GM18511 (cell line): ENCODE measurements around the gene STXBP1.

Source experiments
- ATAC-seq: cut with Tn5 transposase; IDR thresholded peaks from one replicate; pipeline ENCODE4 v1.9.1; 2021; ENCODE audit warnings: mild to moderate bottlenecking, moderate library complexity; ENCODE audit not compliant: unreplicated experiment

STXBP1 gene

DNA sequence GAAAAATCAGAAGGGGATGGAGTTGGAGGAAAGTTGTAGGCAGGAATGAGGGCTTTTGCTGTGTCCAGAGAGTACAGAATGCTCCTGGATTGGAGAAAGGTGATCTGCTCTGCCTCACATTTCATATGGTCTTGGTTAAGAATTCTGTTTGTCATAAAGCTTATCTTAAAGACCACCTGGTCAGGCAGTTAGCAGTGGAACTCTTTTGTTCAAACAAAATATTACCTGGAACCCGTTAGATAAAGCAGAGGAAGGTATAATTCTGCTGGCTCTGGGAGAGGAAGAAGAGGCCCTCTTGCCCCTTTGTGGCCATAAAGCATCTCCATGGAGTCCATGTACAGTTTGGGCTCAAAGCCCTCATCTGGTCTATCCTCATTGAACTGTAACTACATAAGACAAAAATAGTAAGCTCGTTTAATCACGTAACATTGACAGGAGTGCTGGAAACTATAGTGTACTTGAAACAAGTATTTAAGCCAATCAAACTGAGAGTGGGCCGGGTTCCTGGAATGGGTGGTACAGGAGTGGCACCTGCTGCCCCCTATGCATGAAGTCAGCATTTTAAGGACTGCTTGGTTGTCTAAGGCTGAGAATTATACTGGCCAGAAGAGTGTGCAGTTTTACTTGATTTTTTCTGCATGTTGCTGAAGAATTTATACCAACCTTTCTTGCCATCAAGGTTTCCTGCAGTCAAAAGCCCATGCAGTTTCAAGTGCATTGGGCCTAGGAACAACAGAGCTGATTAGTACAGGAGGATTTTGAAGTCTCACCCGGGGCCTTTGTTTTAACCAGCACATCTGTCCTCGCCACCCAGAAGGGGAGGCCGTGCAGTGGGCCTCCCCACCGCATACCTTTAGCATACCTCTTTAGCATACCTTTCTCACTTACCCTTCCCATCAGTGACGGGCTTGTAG, 39.9 kb downstream of the STXBP1 start:
- no peak for ATAC-seq

DNA sequence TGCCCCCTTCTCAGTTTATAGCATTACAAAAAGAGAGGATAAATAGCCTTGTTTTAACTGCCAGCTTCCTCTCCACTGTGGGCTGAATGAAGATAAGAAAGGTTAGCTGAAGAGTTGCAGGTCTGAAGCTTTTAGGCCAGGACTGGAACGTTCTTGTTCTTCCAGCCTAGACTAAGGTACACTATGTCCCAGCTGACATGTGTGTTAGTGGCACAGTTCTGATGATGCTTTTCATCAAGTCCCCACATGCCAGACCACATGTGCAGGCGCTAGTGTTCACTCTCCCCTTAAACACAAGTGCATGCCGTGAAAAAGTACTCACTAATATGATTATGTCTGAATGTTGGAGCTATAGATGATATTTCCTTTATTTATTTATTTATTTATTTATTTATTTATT, 40.7 kb downstream of the STXBP1 start:
- ATAC-seq = no peak

DNA sequence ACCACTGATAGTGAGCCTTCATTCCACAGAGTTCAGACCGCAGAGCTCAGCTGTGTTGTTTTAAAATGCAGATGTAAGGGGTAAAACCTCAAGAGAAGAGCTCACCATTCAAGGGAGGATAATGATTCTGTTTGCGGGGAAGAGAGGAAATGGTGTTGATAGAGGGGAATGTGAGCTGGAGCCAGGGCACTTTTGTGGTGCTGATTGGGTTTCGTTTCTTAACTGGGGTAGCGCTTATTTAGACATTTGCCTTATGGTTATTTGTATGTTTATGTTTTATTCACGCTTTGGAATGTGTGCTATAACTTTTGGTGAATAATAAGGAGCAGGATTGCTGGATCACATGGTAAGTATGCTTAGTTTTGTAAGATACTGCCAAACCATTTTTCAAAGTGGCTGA, 42.5 kb downstream of the STXBP1 start:
- no peak for ATAC-seq

DNA sequence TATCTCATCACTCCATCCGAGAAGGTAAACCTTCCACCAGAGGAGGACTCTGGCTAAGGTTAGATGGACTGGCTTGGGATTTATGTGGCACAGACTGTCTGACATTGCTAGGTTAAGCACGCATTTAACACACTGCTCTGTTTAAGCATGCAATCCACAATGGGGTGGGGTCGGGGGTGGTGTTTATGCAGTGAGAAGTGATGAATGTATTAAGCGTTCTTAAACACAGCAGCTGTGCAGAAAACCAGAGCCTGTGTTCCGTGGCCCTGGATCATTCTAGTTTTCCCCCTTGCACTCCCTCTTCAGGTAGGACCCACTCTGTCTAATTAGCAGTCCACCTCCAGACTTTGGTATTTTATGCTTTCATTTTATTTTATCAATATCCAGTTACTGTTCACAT, 46.4 kb downstream of the STXBP1 start:
- ATAC-seq = no peak

DNA sequence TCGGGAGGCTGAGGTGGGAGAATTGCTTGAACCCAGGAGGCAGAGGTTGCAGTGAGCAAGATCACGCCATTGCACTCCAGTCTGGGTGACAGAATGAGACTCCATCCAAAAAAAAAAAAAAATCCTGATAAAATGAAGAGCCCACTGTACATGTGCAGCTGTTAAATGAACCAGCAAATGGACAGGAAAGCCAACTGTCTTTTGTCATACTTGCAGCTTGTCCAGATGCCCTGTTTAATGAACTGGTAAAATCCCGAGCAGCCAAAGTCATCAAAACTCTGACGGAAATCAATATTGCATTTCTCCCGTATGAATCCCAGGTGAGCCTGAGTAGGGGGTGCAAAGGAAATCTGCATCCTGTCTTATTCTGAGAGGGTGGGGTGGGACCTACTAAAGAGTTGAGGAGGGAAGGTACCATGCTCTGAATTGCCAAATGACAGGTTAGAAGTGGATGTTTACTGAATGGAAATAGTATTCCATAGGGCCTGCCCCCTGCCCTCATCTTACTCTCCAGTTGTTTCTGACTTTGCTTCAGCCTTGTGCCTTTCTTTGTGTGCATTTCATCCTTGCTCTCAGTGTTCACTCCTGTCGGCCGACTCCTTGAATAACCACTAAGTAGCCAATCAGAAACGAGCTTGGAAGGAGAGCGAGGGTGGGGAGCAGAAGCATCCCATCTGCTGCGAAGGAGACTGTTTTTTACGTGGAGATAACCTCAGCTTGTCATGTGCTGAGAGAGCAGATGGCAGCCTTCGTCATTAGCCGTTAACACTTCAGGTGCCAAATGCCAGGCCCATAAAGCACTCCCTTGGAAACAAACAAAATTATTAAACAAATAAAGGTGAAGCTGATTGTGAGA, 49.0 kb downstream of the STXBP1 start:
- no peak for ATAC-seq

DNA sequence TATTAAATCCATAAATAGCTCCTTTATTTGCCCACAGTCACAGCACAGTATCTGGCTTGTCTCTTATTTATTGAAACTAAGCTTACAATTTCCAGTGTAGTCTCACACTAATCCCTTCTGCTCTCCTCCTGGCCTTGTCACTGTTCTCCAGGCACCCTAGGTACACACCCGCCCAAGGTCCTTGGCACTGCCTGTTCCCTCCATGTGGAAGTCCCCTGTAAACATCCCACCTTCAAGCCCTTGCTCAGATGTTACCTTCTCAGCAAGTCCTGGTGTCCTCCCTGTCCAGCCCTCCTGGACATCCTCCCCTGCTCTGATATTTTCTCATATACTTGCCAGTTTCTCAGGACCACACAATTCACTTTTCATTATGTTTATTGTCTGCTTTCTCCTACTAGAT, 50.5 kb downstream of the STXBP1 start:
- ATAC-seq = no peak

DNA sequence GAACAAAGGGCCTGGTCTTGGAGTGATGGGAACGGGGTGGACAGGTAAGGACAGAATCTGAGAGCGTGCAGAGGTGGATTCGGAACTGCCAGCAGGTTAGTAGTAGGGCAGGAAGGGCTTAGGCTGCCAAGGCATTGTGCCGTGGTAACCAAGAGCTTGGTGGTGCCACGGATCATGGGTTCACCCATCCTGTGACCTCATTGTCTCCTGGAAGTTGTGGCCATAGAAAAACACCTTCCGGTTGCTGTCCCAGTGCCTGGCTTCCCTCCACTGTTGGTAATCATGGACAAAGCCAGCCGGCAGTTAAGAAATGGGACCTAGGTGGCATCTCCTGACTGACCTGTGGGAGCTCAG, 52.2 kb downstream of the STXBP1 start:
- ATAC-seq = no peak

DNA sequence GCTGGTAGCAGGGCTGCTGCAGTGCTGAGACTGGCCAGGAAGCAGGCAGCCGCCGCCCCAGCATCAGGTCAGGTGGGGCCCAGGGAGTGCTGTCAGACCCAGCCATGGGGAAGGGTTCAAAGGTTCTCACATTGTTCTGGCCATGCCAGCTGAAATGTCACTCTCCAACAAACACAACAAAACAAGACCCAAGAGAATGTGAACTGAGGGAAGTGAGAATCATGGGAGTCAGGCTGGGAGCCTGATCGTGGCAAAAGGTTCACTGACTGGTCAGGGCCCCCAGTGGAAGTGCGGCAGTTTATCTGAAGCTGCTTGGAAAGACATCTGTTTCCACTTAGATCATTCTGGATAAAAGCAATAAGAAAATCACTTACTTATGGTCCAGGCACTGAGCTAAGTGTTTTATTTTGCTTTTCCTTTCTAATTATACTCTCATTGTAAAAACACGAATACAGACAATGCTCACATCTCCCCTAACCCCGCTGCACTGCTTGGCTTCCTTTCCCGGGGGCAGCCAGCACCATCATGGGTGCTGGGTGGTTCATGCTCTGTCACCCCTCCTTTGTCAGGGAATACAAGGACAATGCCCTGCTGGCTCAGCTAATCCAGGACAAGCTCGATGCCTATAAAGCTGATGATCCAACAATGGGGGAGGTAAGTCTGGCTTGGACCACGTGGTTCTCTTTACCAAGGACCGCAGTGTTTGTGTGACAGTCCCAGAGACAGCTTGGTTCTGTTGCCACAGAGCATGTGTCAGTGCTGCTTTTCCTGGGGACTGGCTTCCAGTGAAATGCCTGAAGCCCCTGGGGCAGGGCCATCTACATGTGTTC, 52.8 kb downstream of the STXBP1 start:
- no peak for ATAC-seq

DNA sequence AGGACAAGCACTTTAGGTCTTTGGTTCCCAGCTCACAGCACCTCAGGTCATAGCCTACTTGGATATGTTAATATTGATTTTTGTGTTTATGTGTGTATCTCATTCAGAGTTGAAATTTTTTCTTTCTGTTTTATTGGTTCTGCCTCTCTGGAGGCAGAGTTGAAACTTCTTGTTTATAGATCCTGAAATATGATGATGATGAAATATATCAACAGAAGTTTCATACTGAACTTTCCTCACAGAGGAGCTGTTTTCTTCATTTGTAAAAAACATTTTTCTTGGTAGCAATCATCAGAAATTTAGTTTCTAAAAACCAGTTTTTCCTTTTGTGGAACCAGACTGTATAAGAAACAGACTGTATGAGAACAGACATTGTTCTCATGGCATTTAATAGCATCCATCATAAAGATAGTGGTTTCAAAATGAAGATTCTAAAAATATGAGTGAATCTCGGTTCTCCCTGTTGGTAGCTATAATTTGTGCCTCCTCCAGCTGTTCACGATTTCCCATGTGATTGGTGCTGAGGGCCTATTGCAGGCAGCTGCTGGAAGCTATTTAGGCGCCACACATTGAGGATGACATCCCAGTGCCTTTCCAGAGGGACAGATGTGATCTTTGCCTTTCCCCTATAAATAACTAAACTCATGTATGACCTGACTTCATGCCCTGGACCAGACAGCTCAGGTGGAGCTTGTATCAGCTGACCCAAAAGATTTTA, 55.2 kb downstream of the STXBP1 start:
- ATAC-seq = no peak

DNA sequence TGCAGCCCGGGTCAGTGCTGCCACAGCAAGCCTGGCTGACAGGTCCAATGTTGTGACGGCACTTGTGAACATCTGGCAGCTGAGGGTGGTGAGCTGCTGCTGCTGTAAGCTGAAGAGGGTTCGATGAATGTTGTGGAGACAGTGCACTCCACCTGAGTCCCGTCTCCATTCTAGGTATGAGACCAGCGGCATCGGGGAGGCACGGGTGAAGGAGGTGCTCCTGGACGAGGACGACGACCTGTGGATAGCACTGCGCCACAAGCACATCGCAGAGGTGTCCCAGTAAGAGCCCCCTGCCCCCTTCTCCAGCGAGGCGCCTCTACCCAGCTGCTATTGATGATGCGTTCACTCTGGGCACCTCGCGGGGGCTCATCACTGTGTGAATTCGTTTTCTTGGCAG, 55.8 kb downstream of the STXBP1 start:
- no peak for ATAC-seq

DNA sequence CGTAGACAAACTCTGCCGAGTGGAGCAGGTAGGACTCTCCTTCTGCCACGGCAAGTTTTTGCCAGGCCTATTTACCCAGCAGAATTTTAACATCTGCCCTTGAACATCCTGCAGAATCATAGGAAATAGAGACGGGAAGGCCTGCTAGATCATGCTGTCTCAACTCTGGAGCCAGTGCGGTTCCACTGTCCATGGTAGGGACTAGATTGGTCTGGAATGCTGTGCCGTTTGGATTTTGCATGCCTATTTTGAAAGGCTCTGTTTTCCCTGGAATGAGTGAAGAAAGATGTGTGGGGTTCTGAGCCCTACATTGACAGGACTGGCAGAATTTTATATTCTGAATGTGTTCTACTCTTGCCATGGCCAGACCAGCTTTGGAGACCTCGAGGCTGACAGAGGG, 61.2 kb downstream of the STXBP1 start:
- ATAC-seq = no peak

DNA sequence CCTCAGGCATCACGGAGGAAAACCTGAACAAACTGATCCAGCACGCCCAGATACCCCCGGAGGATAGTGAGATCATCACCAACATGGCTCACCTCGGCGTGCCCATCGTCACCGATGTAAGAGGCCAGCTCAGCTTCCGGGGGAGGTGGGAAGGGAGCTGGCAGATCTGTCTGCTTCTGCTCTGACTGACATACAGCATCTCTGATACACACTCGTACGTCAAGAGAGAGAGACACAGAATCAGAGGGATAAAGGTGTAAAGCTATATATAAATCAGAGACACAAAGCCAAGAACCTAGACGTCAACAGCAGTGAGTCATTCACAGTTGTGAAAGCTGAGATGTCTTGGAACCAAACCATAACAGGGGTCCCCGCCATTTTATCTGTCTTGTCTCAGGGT, 64.6 kb downstream of the STXBP1 start:
- ATAC-seq = no peak

DNA sequence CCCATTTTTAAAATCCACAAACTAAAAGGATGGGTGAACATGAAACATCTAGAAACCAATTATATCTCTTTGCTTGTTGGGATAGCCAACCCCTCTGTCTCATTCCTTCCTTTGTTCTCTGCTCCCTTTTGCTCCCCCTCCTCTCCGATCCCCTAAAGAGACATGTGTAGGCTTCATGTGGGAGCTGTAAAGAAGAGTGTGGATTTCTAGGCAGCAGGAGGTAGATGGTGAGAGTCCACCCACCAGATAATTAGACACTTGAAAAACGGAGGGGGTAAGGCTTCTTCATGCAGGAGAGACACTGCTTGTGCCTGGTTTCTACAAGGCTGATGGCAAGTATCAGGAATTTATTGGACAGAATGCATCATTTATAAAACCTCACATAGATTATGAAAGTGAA, 67.4 kb downstream of the STXBP1 start:
- no peak for ATAC-seq

DNA sequence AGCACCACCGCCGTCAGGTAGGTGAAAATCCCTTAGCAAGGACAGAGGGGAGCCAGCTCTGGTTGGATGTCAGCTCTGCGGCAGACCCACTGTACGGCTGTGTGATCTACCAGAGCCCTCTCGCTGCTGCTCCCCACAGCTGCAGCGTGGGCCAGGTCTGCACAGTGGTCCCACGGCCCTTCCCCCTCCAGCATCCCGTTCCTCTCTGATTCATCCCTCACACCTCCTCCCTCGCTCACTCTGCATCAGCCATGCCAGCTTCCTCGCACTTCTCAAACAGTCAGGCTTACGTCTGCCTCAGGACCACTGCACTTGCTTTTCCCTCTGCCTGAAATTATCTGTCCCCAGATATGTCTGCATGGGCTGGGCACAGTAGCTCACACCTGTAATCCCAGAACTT, 68.1 kb downstream of the STXBP1 start:
- ATAC-seq = no peak

DNA sequence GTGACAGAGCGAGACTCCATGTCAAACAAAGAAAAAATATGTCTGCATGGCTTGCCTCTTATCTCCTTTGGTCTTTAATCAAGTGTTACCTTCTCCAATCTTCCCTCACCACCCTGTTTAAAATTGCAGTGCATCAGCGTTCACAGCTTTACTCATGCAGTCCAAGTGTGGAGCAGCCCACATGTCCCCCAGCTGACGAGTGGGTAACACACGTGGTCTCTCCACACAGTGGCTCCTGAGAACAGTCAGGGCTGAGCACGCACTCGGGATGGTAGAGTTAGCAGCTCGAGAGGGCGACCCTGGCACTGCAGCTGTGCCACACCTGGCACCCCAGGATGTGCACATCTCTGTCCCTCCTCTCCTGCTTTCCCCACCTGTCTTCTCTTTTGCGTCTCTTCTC, 68.8 kb downstream of the STXBP1 start:
- ATAC-seq = no peak

DNA sequence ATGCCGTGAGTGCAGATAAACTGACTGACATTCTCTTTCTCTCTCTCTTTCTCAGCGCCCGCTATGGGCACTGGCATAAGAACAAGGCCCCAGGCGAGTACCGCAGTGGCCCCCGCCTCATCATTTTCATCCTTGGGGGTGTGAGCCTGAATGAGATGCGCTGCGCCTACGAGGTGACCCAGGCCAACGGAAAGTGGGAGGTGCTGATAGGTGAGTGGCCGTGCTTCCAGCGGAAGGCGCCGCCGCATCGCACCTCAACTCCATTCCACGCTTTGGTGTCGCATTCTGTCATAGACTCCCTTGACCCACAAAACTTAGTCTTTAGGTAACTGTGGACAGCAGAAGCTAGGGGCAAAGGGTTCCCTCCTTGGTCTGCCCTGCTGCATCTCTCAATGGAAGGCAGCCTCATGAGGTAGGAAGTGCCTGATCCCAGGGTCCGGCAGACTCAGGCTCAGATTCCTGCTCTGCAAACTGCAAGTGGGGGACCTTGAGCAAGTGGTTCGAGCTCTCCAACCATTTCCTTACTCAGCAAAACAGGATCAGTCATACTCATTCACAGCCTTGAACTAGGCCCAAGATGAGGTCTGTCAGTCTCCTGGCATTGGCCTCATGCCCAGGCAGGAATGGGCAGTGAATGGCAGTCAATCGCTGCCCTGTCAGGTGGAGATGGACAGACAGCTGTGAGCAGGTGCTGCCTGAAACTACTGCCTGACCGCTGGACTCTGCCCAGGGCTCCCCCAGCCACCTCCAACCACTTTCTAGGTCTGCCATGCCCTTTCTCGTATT, 70.5 kb downstream of the STXBP1 start:
- ATAC-seq = no peak

DNA sequence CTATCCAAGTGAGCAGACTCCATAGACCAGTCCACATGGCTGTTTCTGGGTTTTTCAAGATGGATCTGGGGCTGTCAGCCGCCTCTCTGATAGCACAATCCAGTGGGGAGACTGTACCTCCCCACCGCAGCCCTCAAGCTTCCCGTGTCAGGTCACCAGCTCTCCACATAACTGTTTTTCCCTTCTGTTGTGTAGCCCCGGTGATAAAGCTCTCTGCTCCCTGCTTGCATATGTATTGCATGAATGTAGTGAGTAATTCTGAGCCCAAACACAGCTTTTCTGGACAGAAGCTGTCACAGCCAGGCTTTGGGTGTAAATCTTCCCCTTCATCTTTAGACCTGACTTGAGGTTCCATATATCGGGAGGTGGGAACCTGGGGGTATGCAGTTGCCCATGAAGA, 71.6 kb downstream of the STXBP1 start:
- no peak for ATAC-seq

DNA sequence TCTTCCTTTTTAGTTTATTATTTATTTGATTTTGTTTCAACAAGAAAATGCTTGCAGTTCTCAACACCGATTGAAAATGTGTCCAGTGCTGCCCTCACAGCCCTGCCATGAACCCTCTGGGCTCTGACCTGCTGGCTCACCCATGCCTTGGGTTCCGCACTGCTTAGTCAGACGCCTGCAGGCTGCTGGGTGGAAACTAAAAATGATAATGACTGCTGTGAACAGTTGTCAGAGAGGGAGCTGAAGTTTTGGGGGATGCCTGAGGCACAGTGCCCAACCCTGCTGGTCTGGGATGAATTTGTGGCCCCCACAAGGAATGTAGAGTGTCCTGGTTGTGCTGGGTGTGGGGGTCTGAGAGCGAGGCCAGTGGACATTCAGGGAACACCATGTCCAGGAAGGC, 72.5 kb downstream of the STXBP1 start:
- no peak for ATAC-seq

DNA sequence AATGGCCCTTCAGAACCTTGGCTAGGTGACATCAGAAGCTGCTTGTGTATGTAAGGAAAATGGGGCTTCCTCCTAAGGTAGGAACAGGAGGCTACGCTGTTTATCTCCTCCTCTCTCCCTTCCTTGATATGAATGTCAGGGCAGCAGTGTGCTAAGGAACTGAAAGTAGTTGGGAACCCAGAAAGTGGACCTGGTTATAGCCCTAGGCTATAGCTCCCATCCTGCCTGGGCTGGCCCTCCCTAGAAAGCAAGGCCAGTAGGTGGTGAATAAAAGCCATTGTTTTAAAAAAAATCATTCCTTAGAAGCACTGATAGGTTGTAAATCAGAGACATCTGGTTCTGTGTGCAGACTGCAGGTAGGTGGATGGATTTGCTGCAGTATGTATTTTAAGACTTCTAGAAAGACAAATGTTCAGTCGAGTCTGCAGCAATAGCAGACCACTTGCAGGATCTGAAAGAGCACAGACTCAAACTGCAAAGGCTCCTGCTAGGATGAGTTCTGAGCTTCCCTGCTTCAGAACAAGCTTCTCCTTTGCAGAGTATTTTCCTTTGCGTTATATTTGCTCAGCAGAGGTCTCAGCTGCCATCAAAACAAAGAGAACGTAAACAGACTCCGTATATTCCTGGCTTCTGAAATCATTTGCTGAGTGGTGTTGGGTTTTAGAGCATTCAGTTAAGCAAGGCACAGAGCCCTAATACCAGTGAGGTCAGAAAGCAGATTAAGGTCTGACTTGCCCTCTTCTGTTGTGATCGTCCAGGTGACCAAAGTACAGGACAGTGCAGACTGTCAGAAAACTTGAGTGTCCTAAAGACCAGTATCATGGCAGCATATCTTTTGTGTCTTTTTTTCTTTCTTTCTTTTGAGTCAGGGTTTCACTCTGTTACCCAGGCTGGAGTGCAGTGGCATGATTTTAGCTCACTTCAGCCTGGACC, 74.7 kb downstream of the STXBP1 start:
- no peak for ATAC-seq
